GM19468 (cell line): ENCODE data around the gene PCNT.
"Not testable (repeated sequence)": the region's sequence is repeated elsewhere in the genome, so short reads cannot be mapped to it uniquely, and the experiment has no call there.

Experiments used
- ATAC-seq: cut with Tn5 transposase; IDR thresholded peaks from one replicate; pipeline ENCODE4 v1.9.1; 2021; ENCODE audit warnings: mild to moderate bottlenecking, moderate library complexity, moderate number of reproducible peaks; ENCODE audit not compliant: unreplicated experiment; ENCODE audit errors: extremely low read depth

PCNT gene

DNA sequence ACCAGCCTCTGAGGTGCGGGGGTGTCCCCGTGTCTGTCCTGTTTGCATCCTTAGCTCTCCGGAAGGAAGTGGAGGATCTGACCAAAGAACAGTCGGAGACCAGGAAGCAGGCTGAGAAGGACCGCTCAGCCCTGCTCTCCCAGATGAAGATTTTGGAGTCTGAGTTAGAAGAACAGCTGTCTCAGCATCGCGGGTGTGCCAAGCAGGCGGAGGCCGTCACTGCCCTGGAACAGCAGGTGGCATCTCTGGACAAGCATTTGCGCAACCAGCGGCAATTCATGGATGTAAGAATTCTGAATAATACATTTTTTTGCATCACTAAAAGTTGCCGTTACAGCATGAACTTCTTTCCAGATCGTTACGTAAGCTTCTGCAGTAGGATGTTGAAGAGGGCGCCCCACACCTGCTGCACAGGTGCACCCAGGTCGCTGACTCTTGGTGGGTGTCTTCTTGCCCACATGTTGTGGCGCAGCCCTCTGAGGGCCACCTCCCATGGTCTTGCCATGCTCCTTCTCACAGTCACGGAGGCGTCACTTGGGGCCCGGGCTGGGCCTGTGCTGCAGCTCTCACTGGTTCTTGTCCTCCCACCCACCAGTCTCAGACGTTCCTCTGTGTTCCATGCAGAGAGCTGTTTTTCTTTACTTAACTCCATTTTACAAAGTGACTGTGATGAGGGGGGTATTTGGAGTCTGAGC is 73.4 kb downstream of the PCNT start:
- no peak for ATAC-seq

DNA sequence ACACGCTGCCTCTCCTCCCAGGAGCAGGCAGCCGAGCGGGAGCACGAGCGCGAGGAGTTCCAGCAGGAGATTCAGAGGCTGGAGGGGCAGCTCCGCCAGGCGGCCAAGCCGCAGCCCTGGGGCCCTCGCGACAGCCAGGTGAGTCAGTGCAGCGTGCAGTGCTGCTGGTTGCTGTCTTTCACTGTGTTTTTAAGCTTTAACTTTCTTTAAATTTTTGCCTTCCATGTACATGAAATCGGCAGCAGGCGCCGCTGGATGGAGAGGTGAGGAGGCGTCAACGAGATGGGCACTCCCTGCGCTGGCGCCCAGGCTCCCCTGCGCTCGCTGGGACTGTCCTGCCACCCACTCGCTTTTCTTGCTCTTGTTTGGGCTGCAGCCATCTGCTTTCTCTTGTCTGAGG is 74.0 kb downstream of the PCNT start:
- ATAC-seq, result no peak

DNA sequence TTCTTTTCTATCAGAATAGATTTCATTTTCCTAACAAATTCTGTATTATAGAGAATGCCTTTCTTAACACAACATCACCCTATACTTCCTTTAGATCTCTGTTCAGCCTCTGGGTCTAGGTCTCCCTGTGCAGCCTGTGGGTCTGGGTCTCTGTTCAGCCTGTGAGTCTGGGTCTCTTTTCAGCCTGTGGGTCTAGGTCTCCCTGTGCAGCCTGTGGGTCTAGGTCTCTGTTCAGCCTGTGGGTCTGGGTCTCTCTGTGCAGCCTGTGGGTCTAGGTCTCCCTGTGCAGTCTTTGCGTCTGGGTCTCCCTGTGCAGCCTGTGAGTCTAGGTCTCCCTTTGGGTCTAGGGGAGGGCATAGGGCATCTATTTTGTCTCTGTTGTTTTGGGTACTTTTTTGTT is 75.2 kb downstream of the PCNT start:
- no peak for ATAC-seq

DNA sequence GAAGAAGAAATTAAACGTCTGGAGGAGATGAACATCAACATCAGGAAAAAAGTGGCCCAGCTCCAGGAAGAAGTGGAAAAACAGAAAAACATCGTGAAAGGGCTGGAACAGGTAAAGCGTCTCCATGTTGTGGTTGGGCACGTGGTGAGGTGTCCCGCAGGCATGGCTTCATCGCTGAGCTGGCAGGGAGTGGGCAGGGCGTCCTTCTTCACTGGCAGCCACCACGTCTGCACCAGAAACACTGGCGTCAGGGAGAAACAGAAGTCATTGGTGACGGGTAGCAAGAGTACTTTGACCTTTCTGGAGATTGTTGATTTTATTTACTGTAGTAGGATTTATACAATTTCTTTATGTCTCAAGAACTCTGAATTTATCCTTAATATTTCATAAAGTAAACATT is 75.7 kb downstream of the PCNT start:
- no peak for ATAC-seq

DNA sequence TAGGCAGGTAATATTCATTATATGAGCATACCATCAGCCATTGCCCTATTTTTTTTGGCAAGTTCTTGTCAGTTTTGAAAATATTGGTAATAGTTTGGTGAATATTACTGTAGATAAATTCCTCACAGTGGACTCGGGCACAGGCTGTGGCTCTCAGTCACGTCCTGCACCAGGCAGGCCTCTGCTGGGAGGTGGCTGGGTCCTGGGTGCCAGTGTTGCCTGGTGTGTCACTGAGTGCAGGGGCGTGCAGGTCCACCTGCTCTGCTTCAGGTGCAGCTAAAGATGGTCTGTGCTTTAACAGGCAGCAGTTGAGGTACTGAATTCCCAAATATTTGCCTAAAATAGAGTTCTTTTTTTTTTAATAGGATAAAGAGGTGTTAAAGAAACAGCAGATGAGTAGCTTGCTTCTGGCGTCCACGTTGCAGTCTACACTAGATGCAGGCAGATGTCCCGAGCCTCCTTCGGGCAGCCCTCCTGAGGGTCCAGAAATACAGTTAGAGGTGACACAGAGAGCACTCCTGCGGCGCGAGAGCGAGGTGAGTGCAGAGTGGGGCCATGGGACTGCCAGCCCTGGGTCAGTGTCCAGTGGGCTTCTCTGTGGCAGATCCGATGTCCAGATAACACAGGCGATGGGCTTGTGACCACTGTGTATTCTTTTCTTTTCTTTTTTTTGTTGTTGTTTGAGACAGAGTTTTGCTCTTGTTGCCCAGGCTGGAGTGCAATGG is 77.4 kb downstream of the PCNT start:
- no peak for ATAC-seq

DNA sequence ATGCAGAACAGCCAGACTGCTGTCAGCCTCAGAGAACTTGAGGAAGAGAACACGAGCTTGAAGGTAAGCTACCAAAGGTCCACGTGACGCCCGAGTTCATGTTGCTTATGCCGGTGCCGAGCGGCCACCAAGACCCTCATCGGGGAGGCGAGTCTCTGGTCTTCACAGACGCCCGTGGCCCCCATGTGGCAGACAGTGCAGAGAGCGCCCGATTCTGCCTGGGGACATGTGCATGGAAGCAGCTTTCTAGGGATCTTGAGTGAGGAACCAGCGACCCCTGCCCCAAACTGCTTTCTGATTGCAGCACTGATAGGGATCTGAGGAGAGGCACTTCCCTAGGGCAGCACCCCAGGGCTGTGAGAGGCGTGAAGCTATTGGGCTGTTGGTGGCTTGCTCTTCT is 78.5 kb downstream of the PCNT start:
- no peak for ATAC-seq

DNA sequence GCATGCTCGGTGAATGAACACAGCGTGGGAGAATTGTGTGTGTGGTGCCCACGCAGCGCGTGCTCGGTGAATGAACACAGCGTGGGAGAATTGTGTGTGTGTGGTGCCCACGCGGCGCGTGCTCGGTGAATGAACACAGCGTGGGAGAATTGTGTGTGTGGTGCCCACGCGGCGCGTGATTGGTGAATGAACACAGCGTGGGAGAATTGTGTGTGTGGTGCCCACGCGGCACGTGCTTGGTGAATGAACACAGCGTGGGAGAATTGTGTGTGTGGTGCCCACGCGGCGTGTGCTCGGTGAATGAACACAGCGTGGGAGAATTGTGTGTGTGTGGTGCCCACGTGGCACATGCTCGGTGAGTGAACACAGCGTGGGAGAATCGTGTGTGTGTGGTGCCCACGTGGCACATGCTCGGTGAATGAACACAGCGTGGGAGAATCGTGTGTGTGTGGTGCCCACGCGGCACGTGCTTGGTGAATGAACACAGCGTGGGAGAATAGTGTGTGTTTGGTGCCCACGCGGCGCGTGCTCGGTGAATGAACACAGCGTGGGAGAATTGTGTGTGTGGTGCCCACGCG is 79.4 kb downstream of the PCNT start:
- ATAC-seq, result not testable (repeated sequence)

DNA sequence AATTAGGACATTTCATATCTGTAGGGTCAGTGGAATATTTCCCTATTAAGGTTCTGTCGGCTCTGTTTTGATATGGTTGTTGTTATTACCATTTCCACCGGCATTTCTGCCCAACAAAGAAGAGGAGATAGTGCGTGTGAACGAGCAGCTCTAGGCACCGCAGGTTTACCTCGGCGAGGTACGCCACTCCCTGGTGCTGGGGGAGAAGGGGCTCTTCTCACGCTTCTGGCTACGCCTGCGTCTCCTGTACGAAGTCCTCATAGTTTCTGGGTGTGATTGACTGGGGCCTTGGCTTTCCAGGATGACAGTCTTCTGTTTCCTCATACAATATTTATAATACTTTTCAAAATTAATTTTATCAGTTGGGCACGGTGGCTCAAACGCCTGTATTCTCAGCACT is 80.3 kb downstream of the PCNT start:
- no peak for ATAC-seq

DNA sequence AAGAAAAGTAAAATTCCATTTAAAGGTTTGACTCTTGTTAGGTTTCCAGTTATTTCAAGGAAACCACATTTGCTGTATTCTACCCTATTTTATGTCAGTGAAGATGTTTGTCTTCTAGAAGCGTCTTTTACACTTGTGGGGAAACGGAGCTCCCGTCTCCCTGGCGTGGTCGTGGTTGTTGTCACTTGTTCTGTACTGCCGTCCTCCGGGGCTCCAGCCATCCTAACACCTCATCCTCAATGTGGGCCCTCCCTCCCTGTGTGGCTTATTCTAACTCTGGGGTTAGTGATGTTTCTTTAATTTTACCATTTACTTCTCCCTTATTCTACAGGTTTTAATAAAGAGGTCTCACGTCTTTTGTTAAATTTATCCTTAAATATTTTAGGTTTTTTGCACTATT is 82.0 kb downstream of the PCNT start:
- no peak for ATAC-seq

DNA sequence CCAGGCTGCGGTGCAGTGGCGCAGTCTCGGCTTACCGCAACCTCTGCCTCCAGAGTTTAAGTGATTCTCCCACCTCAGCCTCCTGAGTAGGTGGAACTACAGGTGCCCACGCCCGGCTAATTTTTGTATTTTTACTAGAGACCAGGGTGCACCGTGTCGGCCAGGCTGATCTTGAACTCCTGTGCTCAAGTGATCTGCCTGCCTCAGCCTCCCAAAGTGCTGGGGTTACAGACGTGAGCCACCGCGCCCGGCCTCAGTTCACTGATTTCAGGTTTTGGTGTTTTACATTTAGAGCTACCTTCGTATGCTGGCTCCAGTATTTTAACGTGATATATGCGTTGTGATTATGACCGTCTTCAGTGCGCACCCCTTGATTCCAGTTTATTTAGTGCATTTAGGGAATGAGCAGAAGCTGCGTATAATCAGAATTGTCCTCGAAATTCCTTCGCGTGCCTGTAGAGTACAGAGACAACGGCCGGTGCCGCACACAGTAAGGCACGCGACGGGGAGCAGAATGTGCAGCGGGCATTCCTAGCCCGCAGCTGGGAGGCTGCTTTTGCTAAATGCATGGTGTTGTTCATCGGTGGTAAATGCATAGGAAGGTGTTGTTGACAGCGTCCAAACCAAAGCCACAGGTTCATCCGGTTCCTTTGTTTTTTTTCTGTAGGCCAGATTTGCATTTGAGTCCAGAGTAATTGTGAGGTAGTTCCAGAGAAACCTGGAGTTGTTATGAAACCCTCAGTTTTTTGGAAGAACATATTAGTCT is 85.9 kb downstream of the PCNT start:
- no peak for ATAC-seq

DNA sequence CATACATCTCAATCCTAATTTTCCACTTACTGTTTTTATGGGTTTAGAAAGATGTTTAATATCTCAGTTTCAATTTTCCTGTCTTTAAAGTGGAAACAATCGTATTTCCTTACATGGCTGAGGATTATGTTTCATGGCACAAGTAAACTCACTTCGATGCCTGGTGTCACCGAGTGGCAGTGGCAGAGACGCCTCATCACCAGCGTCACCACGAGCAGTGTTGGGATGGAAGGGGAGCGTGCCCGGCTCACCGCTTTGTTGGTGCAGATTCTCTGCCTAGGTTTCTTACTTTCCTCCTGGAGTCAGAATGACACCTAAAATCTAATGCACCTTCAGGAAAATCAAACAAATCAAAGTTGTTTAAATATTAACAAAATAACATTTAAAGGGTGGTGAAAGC is 86.6 kb downstream of the PCNT start:
- ATAC-seq, result no peak

DNA sequence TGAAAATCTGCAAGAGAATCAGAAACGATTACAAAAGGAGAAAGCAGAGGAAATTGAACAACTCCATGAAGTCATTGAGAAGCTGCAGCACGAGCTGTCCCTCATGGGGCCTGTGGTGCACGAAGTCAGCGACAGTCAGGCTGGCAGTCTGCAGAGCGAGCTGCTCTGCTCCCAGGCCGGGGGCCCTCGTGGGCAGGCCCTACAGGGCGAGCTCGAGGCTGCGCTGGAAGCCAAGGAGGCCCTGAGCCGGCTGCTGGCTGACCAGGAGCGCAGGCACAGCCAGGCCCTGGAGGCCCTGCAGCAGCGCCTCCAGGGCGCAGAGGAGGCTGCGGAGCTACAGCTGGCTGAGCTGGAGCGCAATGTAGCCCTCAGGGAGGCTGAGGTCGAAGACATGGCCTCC is 87.3 kb downstream of the PCNT start:
- ATAC-seq, result no peak

DNA sequence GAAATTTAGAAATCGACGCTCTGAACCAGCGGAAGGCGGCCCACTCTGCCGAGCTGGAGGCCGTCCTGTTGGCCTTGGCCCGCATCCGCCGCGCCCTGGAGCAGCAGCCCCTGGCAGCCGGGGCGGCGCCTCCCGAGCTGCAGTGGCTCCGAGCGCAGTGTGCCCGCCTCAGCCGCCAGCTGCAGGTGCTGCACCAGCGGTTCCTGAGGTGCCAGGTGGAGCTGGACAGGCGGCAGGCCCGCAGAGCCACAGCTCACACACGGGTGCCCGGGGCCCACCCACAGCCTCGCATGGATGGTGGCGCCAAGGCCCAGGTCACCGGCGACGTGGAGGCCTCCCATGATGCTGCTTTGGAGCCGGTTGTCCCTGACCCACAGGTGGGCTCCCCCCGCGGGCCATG is 87.7 kb downstream of the PCNT start:
- ATAC-seq, result no peak

DNA sequence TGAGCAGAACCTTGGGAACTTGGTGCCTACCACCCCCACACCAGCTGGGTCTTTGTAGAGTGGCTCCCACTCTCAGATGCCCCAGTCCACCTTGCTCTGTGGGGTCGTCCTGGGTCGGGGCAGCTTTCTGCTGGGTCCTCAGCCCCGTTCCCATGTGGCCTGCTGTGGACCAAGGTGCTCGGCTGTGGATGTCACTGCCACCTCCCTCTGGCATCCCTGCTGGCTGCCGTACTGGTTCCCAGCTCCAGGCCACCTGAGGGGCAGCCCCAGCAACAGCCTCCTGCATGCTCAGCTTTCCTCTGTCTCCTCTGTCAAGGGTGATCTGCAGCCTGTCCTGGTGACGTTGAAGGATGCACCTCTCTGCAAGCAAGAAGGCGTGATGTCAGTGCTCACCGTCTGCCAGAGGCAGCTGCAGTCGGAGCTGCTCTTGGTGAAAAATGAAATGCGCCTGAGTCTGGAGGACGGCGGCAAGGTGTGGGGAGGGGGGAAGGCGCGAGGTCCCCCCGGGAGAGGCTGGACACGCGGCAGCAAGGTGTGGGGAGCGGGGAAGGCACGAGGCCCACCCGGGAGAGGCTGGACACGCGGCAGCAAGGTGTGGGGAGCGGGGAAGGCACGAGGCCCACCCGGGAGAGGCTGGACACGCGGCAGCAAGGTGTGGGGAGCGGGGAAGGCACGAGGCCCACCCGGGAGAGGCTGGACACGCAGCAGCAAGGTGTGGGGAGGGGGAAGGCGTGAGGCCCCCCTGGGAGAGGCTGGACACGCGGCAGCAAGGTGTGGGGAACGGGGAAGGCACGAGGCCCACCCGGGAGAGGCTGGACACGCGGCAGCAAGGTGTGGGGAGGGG is 88.8 kb downstream of the PCNT start:
- no peak for ATAC-seq

DNA sequence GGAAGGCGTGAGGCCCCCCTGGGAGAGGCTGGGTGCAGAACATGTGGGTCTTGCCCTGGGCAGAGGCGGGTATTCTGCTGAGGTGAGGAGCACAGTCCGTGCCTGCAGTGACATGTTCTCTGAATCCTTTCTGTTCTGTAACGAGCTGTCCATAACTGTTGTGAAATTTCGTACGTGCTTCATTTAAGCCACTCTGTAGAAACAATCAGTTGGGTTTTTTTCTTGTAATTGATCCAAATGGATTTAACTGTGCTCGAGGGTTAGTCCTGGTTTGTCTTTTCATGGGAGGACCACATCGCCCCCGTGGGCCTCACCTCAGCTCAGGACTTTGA is 89.4 kb downstream of the PCNT start:
- no peak for ATAC-seq

DNA sequence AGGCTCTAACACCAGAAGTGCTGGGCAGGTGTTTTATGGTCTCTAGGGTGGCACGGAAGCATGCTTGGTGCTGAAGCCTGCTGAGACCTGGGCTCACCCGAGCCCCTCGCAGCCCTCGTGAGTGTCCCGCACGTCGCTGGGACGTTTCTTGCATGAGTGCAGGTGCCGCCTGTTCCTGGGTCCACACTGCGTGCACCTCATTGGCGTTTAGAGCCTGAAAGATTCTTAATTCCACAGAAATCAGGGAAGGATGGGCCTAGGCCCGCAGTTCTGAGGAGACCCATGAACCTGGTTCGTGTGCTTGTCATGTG is 91.0 kb downstream of the PCNT start:
- no peak for ATAC-seq

DNA sequence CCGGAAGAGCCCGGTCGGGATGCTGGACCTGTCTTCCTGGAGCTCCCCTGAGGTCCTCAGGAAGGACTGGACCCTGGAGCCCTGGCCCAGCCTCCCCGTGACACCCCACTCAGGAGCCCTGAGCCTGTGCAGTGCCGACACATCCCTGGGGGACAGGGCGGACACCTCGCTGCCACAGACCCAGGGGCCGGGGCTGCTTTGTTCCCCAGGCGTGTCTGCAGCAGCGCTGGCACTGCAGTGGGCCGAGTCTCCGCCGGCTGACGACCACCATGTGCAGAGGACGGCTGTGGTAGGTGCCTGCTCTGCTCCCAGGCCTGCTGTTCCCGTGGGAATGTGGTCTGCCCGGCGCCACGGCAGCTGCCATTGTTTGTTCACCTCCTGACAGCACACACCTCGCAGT is 92.6 kb downstream of the PCNT start:
- no peak for ATAC-seq

DNA sequence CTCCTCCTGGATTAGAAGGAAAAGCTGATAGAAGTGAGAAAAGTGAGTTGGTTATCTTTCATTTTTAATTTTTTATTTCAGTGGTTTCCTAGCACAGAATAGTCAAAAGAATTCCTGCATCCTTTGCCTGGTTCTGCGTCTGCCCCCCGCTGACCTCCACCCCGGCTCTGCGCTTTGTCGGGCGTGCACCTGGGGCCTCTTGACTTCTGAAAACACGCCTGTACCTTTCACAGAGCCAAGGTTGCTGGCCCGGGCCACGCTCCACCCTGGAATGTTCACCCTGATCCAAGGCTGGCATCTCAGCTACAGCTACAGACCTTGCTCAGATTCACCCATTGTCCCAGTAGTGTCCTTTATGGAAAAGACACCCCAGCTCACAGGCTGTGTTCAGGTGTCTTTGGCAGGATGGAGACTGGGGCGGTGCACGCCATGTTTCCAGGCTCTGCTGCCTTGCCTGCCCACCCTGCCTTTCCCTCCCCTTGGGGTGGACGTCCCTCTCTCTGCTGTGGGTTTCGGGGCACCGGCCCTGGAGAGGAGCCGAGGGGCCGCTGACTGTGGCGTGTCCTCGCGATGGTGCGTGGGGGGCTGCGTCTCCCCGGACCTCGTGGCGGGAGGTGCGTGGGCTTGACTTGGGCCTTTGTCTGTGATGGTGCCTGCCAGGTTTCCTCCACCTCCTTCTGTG is 94.5 kb downstream of the PCNT start:
- no peak for ATAC-seq

DNA sequence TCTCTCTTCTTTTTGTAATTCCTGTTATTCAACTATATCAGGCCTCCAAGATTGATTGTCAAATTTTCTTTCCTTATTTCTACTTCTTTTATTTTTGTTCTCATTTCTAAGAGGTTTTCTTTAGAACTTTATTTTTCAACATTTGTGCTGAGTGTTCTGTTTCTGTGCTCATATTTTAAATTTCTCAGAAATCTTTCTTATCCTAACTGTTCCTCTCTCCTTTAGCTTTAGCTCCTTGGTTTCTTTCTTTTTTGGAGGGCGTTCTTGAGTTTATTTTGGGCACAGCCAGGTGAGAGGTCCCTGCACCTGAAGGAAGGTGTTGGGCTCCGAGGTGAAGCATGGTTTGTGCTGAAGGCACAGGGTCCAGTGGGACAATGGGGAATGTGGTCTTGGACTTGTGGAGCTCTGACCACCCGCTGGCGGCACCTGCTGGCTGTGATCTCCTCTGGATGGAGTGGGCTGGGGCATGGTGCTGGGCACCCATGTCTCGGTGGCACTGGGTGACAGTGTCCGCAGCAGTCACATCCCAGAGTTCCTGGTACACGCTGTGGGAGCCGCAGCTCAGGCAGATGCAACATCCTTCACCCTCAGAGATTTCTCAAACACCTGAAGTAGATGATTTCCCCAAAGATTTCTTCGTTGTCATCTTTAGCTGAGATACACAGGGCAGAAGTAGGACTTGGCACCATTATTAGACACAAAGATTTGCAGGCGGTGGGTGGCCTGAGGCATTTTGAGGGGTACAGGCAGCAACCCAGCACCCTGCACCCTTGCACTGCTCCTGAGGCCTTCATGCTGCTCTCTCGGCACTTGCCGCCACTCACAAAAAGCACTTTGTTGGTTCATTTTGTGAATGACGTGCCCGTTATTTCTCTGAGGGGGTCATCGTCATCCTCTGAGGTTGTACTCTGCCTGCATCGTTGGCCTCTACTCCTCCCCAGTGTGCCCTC is 96.6 kb downstream of the PCNT start:
- ATAC-seq, result no peak
